AG09309 (cell line): ENCODE measurements around the gene ZNRF3.

Experiments used
- DNase-seq: peaks from one replicate; pipeline ENCODE4 v3.0.0-alpha.2; 2010; ENCODE audit warnings: low read depth
- H3K4me3 ChIP-seq: 2 replicates; pipeline ENCODE4 v1.5.1; 2011; ENCODE audit warnings: mild to moderate bottlenecking, low read depth, low read length, moderate library complexity; ENCODE audit not compliant: control insufficient read depth
- CTCF ChIP-seq: IDR thresholded peaks from 2 replicates; pipeline ENCODE4 v1.5.1; 2011; ENCODE audit warnings: mild to moderate bottlenecking, low read depth, low read length, inconsistent platforms; ENCODE audit not compliant: insufficient read depth, control insufficient read depth; ENCODE audit errors: missing control alignments

The ZNRF3 gene

GRCh38 chr22:28929197-28929596 is 45.8 kb downstream of the ZNRF3 start:
- H3K4me3 ChIP-seq = no peak overlapping the region
- TF ChIP-seq CTCF = no peak
- DNase-seq = no peak

DNA sequence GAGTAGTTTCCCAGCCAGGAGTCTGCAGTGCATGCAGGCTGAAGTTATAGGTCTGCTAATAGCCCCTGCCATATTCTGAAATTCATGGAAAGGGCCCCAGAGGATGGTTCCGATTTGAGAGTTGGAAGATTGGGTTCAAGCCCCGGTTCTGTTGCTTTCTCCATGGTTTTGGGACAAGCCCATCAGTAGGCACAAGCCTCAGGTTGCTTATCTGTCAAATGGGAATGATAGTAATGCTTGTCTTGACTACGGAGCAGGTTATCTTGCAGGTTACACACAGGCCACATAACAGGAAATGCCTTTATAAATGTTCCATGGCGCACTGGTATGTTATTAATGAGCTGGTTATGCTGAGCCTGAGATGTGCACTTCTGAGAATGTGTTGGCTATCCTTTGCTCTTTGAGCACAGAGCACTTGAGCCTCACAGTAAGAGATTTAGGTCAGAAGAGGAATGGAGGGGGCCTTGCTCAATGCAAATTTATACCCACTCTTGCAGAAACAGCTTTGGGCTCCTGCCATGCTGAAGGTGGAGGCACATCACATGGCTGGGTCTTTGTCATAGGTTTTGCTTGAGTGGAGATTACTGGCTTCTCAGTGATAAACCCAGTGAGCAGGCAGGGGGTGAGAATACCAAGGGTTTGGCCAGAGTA is 47.1 kb downstream of the ZNRF3 start:
- no peak for TF ChIP-seq CTCF
- H3K4me3 ChIP-seq = no peak overlapping the region
- DNase-seq = no peak

GRCh38 chr22:28931844-28932567 is 48.6 kb downstream of the ZNRF3 start:
- no peak overlapping the region for H3K4me3 ChIP-seq
- no peak for TF ChIP-seq CTCF
- DNase-seq = no peak

GRCh38 chr22:28933321-28933720 is 49.9 kb downstream of the ZNRF3 start:
- no peak for TF ChIP-seq CTCF
- H3K4me3 ChIP-seq = no peak overlapping the region
- no peak for DNase-seq

DNA sequence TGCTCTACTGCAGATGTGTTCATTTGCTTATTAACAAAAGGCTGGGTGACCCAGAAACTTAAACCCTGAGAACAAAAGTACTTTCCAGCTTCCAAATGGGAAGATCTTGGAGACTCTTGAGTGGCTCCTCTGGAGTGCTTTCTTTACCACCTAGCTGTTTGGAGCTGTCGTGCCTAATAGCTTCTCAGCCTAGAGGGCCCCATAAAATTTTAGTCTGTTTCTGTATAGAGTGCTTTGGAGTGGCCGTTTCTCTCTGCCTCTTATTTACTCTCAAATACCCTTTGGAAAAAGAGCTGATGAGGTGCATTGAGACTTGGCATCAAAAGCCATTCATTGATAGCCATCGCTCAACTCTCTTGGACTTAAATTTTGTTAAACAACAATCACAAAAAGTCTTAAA is 50.7 kb downstream of the ZNRF3 start:
- no peak overlapping the region for H3K4me3 ChIP-seq
- no peak for DNase-seq
- TF ChIP-seq CTCF = no peak

DNA sequence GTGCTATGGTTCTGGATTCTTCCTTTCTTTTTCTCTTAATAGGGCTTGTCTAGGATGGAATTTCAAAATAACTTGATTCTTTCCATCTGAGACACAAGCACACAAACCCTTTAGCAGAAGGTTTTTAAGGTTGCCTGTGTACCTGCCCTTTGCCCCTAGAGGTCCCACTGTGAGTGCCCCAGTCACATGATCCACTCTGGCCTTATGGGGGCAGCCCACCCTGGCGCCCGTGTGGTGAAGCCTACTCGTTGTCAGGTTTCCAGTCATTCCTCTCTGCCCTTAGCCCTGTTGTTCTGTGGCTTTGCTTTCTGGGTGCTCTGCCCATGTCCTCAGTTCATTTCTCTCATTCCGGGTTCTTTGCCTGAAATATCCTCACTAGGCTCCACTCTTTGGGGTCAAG is 51.8 kb downstream of the ZNRF3 start:
- no peak for DNase-seq
- H3K4me3 ChIP-seq = no peak overlapping the region
- TF ChIP-seq CTCF = no peak

GRCh38 chr22:28935713-28936112 is 52.3 kb downstream of the ZNRF3 start:
- H3K4me3 ChIP-seq = no peak overlapping the region
- DNase-seq = no peak
- peak; percentile 36 for TF ChIP-seq CTCF
